ENCODE measurements around the gene SPRR2B.
"Not testable (repeated sequence)": the region's sequence is repeated elsewhere in the genome, so short reads cannot be mapped to it uniquely, and the experiment has no call there.

- not testable (repeated sequence) for TF ChIP-seq CTCF, EZH2phosphoT487, EZH2 (IDR thresholded peaks at IDR 0.05)
These were observed 15.3 kb downstream of the SPRR2B start for GRCh38 chr1:153056111-153056510.
